Mucosa of stomach (tissue), 1 donor: ENCODE measurements around the gene TNIP3.

ENCODE experiments used
- H3K27me3 ChIP-seq: one replicate; pipeline ENCODE4 v1.7.0; 2013; ENCODE audit warnings: mild to moderate bottlenecking, low read length; ENCODE audit not compliant: control insufficient read depth, insufficient read depth
- H3K36me3 ChIP-seq: one replicate; pipeline ENCODE4 v1.7.0; 2013; ENCODE audit warnings: low read length; ENCODE audit not compliant: control insufficient read depth, insufficient read depth
- H3K4me1 ChIP-seq: one replicate; pipeline ENCODE4 v1.7.0; 2013; ENCODE audit warnings: mild to moderate bottlenecking, low read length; ENCODE audit not compliant: control insufficient read depth, insufficient read depth
- H3K4me3 ChIP-seq: one replicate; pipeline ENCODE4 v1.7.0; 2013; ENCODE audit warnings: low read length
- H3K9ac ChIP-seq: one replicate; pipeline ENCODE4 v1.7.0; 2013; ENCODE audit warnings: mild to moderate bottlenecking, low read length, moderate library complexity
- H3K9me3 ChIP-seq: one replicate; pipeline ENCODE4 v1.7.0; 2013; ENCODE audit warnings: mild to moderate bottlenecking, low read length, moderate library complexity; ENCODE audit not compliant: control insufficient read depth
- donor health status: Pancreatic carcinoma.

TNIP3 gene

DNA sequence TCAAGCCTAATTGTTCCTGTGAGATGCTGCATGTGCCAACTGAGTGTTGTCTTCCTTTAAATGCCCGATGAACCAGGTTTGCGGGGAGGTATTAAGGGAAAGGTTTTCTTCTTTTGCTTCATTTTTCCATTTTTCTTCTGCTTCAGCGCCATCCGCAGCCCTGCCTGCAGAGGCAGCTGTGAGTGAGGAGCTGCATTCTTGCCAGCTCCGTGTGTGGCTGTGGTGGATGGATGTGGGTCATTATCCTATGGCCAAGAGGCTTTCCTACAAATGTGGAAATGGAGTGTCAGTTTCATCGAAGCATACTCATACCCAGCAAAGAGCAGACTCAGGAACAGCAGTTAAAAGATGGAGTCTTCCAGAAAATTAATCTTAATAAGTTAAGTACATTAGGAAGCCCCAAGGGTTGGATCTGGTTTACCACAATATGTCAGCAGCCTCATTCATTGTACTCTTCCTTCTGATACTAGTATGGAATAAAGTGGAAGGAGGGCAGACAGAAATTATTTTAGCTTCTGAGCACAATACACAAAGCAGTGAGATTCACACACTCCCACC is 37.6 kb downstream of the TNIP3 start:
- Histone ChIP-seq H3K27me3 (no peaks in the 10 kb centered on the region), H3K4me1 (no peaks in the 10 kb centered on the region), H3K36me3 (no peaks in the 10 kb centered on the region), H3K9ac (no peak overlapping the region), H3K9me3 (no peaks in the 10 kb centered on the region), H3K4me3 (no peak overlapping the region)

DNA sequence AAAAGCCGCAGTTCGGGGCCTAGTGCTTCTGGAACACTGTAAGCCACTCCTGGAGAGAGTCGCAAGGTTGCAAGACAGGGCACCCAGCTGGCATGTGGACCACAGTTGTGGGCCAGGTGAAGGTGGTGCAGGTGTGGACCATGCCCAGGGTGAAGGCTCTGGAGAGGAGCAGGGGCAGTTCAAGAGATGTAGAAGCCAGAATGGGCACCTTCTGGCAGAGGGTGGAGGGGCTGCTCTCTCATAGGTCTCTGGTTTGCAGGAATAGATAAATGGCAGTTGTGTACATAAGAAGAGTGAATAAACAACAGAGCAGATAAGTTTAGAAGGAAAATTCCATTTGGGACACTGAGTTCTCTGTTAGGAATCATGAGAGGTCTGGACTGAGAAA is 38.6 kb downstream of the TNIP3 start:
- Histone ChIP-seq H3K4me3 (no peak overlapping the region), H3K36me3 (no peaks in the 10 kb centered on the region), H3K27me3 (no peaks in the 10 kb centered on the region), H3K9ac (no peak overlapping the region), H3K9me3 (no peaks in the 10 kb centered on the region), H3K4me1 (no peaks in the 10 kb centered on the region)

DNA sequence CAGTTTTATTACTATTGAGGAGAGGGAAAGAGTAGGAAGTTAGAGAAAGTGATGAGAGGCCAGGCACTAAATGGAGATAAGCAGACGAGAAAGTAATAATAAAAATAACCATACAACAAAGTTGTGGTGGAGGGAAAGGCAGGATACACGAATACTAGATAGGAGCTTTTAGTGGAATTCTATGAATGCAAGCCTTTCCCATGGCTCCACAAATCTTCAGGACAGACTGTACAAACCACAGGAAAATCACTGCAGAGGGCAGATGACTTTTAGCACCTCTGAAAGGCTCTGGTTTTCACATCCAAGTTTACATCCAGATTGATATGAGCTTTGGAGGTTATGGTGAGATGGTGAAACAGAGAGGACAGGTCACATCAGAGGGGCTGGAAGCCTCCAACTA is 41.5 kb downstream of the TNIP3 start:
- no peak overlapping the region for H3K9ac ChIP-seq
- H3K27me3 ChIP-seq = no peaks in the 10 kb centered on the region
- no peaks in the 10 kb centered on the region for H3K4me1 ChIP-seq
- no peaks in the 10 kb centered on the region for H3K9me3 ChIP-seq
- no peaks in the 10 kb centered on the region for H3K36me3 ChIP-seq
- H3K4me3 ChIP-seq = no peak overlapping the region

DNA sequence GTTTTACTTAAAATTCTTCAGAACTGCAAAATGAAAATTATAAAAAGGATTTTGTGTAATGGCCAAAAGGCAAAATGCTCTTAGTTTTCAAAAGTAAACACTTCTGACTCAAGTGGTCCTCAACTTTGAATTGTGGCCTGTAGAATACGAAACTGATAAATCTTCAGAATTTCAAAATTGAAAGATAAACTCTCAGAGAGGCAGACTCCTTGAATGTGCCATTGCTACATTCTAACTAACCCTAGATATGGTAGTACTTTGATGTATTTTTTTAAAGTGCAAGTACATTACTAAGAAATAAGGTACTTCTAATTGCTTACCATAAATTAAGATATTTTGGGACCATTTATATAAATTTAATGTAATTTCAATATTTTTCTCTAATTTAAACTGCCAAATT is 44.4 kb downstream of the TNIP3 start:
- H3K4me1 ChIP-seq = no peaks in the 10 kb centered on the region
- H3K36me3 ChIP-seq = no peaks in the 10 kb centered on the region
- no peaks in the 10 kb centered on the region for H3K27me3 ChIP-seq
- H3K9ac ChIP-seq = no peak overlapping the region
- H3K4me3 ChIP-seq = no peak overlapping the region
- no peaks in the 10 kb centered on the region for H3K9me3 ChIP-seq

DNA sequence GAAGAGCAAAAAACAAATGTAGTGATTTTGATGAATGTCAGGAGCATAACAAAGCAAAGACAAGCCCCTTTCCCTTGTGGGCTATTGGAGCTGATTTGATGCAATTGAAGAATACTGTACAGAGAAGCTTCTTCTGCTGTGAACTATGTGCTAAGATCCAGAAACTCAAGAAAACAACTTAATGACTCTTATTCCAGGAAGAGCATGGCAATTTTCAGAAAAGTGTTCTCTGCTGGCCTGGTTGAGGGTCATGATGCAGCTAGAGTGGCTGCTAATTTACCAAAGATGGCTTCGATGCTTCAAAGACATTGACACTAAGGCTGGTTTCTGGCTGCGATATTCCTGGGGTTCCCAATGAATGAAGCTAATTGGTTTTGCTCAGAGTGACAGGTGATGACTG is 45.8 kb downstream of the TNIP3 start:
- H3K27me3 ChIP-seq = no peaks in the 10 kb centered on the region
- H3K4me3 ChIP-seq = no peak overlapping the region
- no peaks in the 10 kb centered on the region for H3K4me1 ChIP-seq
- H3K9me3 ChIP-seq = no peaks in the 10 kb centered on the region
- H3K9ac ChIP-seq = no peak overlapping the region
- H3K36me3 ChIP-seq = no peaks in the 10 kb centered on the region

DNA sequence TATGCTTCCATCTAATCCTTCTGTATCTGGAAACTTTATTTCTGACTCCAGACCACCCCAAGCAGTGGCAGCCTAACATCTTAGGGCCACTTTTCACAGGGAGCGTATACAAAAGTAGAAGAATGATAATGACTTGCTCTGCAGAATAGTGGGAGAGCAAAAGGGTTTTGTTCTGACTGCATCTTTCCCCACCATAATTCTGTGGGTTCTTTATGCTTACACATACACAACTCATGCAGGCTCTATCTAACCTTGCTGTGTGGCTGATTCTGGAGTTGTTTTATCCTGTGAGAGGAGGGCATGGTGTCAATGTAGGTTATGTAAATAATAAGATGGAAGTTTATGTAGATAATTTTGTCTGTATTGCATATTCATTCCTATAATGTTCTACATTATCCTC is 49.4 kb downstream of the TNIP3 start:
- H3K4me1 ChIP-seq = no peaks in the 10 kb centered on the region
- no peak overlapping the region for H3K4me3 ChIP-seq
- no peaks in the 10 kb centered on the region for H3K9me3 ChIP-seq
- no peaks in the 10 kb centered on the region for H3K27me3 ChIP-seq
- H3K36me3 ChIP-seq = no peaks in the 10 kb centered on the region
- no peak overlapping the region for H3K9ac ChIP-seq

DNA sequence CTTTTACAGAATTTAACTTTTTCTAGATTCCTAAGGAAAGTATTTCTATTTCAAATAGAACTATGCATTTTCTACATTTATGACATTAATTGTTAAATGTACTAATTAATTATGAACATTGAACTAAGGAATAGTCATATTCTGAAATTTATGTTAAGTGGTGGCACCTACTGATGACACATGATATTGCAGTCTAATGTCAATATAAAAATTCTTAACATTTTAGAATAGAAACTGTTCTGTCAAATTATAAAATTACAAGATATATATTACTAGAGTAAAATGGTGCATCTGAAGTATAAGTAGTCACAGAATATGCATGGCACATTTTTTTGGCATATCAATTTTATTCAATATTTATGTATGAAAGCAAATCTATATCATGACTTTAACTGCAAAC is 51.6 kb downstream of the TNIP3 start:
- Histone ChIP-seq H3K4me1 (no peaks in the 10 kb centered on the region), H3K36me3 (no peaks in the 10 kb centered on the region), H3K9me3 (no peaks in the 10 kb centered on the region), H3K27me3 (no peaks in the 10 kb centered on the region), H3K4me3 (no peak overlapping the region), H3K9ac (no peak overlapping the region)

DNA sequence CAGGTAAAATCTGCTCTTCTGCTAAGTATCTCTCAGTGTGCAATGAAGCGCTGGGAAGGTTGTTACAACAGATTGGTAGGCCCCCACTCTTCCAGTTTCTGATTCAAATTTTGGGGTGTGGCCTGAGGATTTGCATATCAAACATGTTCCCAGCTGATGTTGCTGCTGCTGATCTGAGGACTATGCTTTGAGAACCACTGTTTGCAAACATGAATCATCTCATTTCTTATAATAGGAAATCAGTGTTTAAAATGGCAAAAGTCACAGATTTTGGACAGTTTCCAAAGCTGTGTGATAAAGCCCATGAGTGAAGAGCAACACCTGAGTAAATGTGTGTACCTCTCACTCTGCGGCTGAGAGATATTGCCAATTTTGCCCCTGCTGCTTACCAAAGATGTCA is 55.6 kb downstream of the TNIP3 start:
- no peaks in the 10 kb centered on the region for H3K36me3 ChIP-seq
- H3K9ac ChIP-seq = no peak overlapping the region
- H3K27me3 ChIP-seq = no peaks in the 10 kb centered on the region
- H3K4me1 ChIP-seq = no peaks in the 10 kb centered on the region
- H3K9me3 ChIP-seq = no peaks in the 10 kb centered on the region
- H3K4me3 ChIP-seq = no peak overlapping the region

DNA sequence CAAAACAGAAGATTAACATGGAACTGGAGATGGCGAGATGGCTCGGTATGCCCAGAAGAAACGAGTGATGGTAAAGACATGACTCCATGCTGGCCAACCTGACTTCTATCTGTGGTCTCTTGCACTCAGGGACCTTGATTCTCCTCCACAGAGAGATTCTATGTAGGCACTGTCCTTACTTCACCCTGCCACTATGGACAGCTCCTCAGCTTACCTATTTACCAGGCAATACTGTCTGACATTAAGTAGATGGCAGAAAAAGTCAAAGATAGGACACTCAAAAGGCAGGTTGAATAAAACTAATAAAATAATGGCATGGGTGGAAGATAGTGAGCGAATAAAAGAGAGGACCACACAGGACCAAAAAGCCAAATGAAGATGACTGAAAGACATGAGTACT is 56.6 kb downstream of the TNIP3 start:
- Histone ChIP-seq H3K36me3 (no peaks in the 10 kb centered on the region), H3K27me3 (no peaks in the 10 kb centered on the region), H3K9me3 (no peaks in the 10 kb centered on the region), H3K4me3 (no peak overlapping the region), H3K9ac (no peak overlapping the region), H3K4me1 (no peaks in the 10 kb centered on the region)

DNA sequence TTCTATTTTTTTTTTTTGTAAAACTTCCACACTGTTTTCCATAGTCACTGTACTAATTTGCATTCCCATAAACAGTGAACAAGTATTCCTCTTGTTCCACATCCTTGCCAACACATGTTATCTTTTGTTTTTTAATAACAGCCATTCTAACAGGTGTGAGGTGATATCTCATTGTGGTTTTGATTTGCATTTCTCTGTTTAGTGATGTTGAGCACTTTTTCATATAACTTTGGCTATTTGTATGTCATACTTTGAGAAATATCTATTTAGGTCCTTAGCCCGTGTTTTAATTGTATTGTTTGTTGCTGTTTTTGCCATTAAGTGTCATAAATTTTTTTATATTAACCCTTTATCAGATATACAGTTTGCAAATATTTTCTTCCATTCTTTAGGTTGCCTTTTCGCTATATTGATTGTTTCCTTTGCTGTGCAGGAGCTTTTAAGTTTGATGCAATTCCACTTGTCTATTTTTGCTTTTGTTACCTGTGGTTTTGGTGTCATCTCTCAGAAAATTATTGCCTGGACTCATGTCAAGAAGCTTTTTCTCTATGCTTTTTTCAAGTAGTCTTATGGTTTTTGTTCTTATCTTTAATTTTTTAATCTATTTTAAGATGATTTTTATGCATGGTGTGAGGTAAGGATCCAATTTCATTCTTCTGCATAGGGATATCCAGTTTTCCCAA is 63.9 kb downstream of the TNIP3 start:
- Histone ChIP-seq H3K9ac (no peak overlapping the region), H3K27me3 (no peaks in the 10 kb centered on the region), H3K4me3 (no peak overlapping the region), H3K36me3 (no peaks in the 10 kb centered on the region), H3K4me1 (no peaks in the 10 kb centered on the region), H3K9me3 (no peaks in the 10 kb centered on the region)

DNA sequence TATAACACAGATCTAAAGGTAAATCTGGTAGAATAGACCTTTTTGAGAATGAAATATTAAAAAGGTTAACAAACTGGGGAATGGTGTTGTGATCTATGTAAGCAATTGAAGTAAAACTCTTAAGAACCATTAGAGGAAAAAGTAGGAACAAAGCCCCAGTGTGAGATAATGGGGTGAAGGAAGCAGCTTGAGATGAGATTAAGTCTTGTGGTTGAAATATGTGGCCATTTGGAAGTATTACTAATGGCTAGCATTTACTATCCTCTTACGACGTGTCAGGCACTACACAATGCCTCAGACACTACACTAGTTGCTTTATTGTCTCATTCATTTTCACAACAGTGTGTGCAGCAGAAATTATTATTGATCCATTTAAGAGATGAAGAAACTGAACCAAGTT is 65.9 kb downstream of the TNIP3 start:
- H3K27me3 ChIP-seq = no peaks in the 10 kb centered on the region
- H3K36me3 ChIP-seq = no peaks in the 10 kb centered on the region
- no peak overlapping the region for H3K4me3 ChIP-seq
- H3K9ac ChIP-seq = no peak overlapping the region
- no peaks in the 10 kb centered on the region for H3K9me3 ChIP-seq
- no peaks in the 10 kb centered on the region for H3K4me1 ChIP-seq

DNA sequence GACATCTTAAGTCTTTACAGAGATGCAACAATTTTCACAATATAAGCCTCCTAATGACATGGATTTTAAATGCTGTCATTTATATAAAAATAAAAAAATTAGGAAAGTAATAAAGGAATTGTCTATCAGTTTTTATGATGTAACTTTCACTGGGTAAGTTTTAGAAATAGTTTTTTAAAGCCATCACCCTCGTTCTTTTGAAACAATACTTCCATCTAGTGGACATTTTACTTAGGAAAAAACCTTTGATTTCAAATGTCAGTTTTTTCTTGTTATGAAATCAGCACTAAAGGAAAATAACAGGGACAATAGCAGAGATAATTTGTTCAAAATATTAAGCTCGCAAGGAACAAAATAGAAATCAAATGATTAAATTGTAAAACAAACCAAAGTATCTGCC is 67.5 kb downstream of the TNIP3 start:
- H3K27me3 ChIP-seq = no peaks in the 10 kb centered on the region
- no peak overlapping the region for H3K9ac ChIP-seq
- no peak overlapping the region for H3K4me3 ChIP-seq
- no peaks in the 10 kb centered on the region for H3K9me3 ChIP-seq
- H3K36me3 ChIP-seq = no peaks in the 10 kb centered on the region
- no peaks in the 10 kb centered on the region for H3K4me1 ChIP-seq

DNA sequence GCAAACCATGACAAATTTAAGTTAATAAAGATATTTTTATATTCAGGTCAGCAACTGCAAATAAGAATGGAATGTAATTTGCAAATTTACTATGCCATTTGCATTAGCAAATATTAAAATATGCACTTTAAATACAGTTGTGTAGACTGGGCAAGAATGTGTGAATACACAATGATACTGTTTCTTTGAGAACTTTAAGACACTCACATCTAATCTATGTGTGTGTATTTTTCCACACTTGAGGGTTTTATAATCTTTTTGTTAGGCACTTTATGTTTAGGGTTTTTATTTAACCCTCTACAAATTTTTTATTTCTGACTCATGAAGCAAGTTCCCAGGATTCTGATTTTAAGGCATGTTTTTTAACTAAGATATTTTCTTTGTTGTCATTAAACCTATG is 67.9 kb downstream of the TNIP3 start:
- no peaks in the 10 kb centered on the region for H3K9me3 ChIP-seq
- H3K9ac ChIP-seq = no peak overlapping the region
- no peak overlapping the region for H3K4me3 ChIP-seq
- H3K4me1 ChIP-seq = no peaks in the 10 kb centered on the region
- no peaks in the 10 kb centered on the region for H3K27me3 ChIP-seq
- no peaks in the 10 kb centered on the region for H3K36me3 ChIP-seq
